ENCODE measurements around the gene TGM4. TPM values are rescaled to one million over a fixed set of nuclear protein-coding genes. Genes with fewer than 3 reads are reported as not detected.

The TGM4 gene
- total RNA-seq, 1 donor from 2014 or later, result 0.09 TPM

DNA sequence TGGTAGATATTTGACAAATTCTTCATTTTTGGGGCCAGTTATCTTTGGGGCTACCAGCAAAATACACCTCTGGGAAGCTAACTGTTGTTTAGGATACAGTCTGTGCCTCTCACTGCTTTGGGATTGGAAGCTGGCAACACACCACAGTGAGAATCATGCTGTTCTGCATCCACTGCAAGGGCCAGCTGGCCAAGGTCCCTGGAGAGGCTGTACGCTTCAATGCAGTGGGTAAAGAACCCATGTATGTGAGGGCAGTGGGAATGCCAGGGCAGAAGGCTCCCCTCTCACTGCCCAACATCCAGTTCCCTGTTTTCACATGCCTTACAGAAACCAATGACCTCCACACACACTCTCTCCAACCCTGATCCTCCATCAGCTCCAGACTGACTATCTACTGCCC lies 81.5 kb downstream of the TGM4 start:
- H3K36me3 Mint-ChIP-seq, result no peaks in the 10 kb centered on the region
- H3K4me3 Mint-ChIP-seq, result no peak overlapping the region
- TF ChIP-seq, protein P1, sequence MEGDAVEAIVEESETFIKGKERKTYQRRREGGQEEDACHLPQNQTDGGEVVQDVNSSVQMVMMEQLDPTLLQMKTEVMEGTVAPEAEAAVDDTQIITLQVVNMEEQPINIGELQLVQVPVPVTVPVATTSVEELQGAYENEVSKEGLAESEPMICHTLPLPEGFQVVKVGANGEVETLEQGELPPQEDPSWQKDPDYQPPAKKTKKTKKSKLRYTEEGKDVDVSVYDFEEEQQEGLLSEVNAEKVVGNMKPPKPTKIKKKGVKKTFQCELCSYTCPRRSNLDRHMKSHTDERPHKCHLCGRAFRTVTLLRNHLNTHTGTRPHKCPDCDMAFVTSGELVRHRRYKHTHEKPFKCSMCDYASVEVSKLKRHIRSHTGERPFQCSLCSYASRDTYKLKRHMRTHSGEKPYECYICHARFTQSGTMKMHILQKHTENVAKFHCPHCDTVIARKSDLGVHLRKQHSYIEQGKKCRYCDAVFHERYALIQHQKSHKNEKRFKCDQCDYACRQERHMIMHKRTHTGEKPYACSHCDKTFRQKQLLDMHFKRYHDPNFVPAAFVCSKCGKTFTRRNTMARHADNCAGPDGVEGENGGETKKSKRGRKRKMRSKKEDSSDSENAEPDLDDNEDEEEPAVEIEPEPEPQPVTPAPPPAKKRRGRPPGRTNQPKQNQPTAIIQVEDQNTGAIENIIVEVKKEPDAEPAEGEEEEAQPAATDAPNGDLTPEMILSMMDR (IDR thresholded peaks at IDR 0.05; ENCODE audit: unreplicated experiment), result no peak
- no peaks in the 10 kb centered on the region for H3K9me3 Mint-ChIP-seq
- DNase-seq (ENCODE audit: low spot score in 2 of 2, unreplicated experiment in 2 of 2), result no peak
- no peaks in the 10 kb centered on the region for H3K4me1 Mint-ChIP-seq
- no peak overlapping the region for H3K27ac Mint-ChIP-seq
- no peaks in the 10 kb centered on the region for H3K27me3 Mint-ChIP-seq (ENCODE audit: low read depth)

DNA sequence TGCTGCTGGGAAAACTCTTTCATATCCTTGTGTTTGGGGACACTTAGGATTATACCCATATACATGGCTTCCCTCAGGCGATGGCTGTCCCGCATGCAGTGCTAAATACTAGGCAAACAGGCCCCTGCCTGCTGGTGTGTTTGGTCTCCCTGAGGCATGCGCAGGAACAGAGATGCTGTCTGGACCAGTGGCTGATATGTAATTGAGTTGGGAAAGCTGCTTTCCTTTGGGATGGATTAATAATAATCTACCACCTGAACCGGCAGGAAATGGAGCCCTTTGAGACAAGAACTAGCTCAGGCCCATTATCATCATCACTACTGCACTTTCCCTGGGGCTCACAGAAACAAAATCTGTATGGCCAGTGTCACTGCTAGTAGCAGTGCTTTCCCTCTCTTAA lies 83.6 kb downstream of the TGM4 start:
- Mint-ChIP-seq H3K27ac (no peak overlapping the region), H3K27me3 (ENCODE audit: low read depth) (no peaks in the 10 kb centered on the region), H3K36me3 (no peaks in the 10 kb centered on the region), H3K4me1 (no peaks in the 10 kb centered on the region), H3K4me3 (no peak overlapping the region), H3K9me3 (no peaks in the 10 kb centered on the region)
- TF ChIP-seq, protein P1 (IDR thresholded peaks at IDR 0.05; ENCODE audit: unreplicated experiment), result no peak
- no peak for DNase-seq (ENCODE audit: low spot score in 2 of 2, unreplicated experiment in 2 of 2)

DNA sequence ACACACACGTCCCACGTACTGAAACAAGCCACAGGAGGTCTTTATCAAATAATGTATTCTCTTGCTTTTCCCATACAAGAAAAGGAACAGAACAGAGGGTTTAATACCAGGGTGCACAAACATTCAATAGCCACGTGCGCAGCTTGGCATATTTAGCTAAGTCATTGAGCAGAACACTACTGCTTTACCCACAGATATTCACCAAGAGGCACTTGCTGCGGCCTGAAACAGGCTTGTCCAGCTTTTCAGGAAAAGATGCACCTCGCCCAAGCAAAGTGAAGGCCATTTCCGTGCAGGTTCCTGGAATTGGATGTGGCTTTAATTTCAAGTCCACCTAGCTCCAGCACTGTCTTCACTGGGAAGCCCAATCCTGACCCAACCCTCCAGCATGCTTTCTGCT lies 84.0 kb downstream of the TGM4 start:
- H3K36me3 Mint-ChIP-seq, result no peaks in the 10 kb centered on the region
- H3K9me3 Mint-ChIP-seq, result no peaks in the 10 kb centered on the region
- no peak overlapping the region for H3K27ac Mint-ChIP-seq
- H3K4me1 Mint-ChIP-seq, result no peaks in the 10 kb centered on the region
- H3K4me3 Mint-ChIP-seq, result no peak overlapping the region
- H3K27me3 Mint-ChIP-seq (ENCODE audit: low read depth), result no peaks in the 10 kb centered on the region
- no peak for DNase-seq (ENCODE audit: low spot score in 2 of 2, unreplicated experiment in 2 of 2)
- TF ChIP-seq, protein P1 (IDR thresholded peaks at IDR 0.05; ENCODE audit: unreplicated experiment), result no peak

GRCh38 chr3:44960387-44961026 lies 86.1 kb downstream of the TGM4 start:
- DNase-seq (ENCODE audit: low spot score in 2 of 2, unreplicated experiment in 2 of 2), result no peak
- Mint-ChIP-seq H3K27me3 (ENCODE audit: low read depth) (no peaks in the 10 kb centered on the region), H3K4me3 (no peak overlapping the region), H3K4me1 (peaks cover 3% of the 10 kb centered on the region), H3K9me3 (no peaks in the 10 kb centered on the region), H3K27ac (no peak overlapping the region), H3K36me3 (no peaks in the 10 kb centered on the region)
- TF ChIP-seq, protein P1 (IDR thresholded peaks at IDR 0.05; ENCODE audit: unreplicated experiment), result no peak

GRCh38 chr3:44961888-44962287 lies 87.5 kb downstream of the TGM4 start:
- H3K27me3 Mint-ChIP-seq (ENCODE audit: low read depth), result no peaks in the 10 kb centered on the region
- no peaks in the 10 kb centered on the region for H3K9me3 Mint-ChIP-seq
- no peaks in the 10 kb centered on the region for H3K36me3 Mint-ChIP-seq
- no peak overlapping the region for H3K27ac Mint-ChIP-seq
- no peak for DNase-seq (ENCODE audit: low spot score in 2 of 2, unreplicated experiment in 2 of 2)
- no peak overlapping the region for H3K4me3 Mint-ChIP-seq
- peaks cover 4% of the 10 kb centered on the region for H3K4me1 Mint-ChIP-seq
- TF ChIP-seq, protein P1 (IDR thresholded peaks at IDR 0.05; ENCODE audit: unreplicated experiment), result no peak
